Measurements from ENCODE around the gene ADH4.

GRCh38 chr4:99078336-99078735 is 65.8 kb downstream of the ADH4 start:
- no peak for TF ChIP-seq ESRRG (CRISPR knock-in tag; IDR thresholded peaks at IDR 0.05)
- TF ChIP-seq, protein P1, sequence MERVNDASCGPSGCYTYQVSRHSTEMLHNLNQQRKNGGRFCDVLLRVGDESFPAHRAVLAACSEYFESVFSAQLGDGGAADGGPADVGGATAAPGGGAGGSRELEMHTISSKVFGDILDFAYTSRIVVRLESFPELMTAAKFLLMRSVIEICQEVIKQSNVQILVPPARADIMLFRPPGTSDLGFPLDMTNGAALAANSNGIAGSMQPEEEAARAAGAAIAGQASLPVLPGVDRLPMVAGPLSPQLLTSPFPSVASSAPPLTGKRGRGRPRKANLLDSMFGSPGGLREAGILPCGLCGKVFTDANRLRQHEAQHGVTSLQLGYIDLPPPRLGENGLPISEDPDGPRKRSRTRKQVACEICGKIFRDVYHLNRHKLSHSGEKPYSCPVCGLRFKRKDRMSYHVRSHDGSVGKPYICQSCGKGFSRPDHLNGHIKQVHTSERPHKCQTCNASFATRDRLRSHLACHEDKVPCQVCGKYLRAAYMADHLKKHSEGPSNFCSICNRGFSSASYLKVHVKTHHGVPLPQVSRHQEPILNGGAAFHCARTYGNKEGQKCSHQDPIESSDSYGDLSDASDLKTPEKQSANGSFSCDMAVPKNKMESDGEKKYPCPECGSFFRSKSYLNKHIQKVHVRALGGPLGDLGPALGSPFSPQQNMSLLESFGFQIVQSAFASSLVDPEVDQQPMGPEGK (CRISPR knock-in tag; IDR thresholded peaks at IDR 0.05; ENCODE audit: borderline replicate concordance), result no peak
- TF ChIP-seq ZNF70 (CRISPR knock-in tag; IDR thresholded peaks at IDR 0.05), result no peak
- TF ChIP-seq GLIS3 (CRISPR knock-in tag; IDR thresholded peaks at IDR 0.05), result no peak
- TF ChIP-seq, protein P2, sequence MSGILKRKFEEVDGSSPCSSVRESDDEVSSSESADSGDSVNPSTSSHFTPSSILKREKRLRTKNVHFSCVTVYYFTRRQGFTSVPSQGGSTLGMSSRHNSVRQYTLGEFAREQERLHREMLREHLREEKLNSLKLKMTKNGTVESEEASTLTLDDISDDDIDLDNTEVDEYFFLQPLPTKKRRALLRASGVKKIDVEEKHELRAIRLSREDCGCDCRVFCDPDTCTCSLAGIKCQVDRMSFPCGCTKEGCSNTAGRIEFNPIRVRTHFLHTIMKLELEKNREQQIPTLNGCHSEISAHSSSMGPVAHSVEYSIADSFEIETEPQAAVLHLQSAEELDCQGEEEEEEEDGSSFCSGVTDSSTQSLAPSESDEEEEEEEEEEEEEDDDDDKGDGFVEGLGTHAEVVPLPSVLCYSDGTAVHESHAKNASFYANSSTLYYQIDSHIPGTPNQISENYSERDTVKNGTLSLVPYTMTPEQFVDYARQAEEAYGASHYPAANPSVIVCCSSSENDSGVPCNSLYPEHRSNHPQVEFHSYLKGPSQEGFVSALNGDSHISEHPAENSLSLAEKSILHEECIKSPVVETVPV (CRISPR knock-in tag; IDR thresholded peaks at IDR 0.05), result no peak
- no peak for TF ChIP-seq RARB (CRISPR knock-in tag; IDR thresholded peaks at IDR 0.05)
- no peak for TF ChIP-seq ZFP30 (CRISPR knock-in tag; IDR thresholded peaks at IDR 0.05)
- TF ChIP-seq ISL1 (CRISPR knock-in tag; IDR thresholded peaks at IDR 0.05), result no peak

All from SK-N-SH treated with all-trans-retinoic acid at 6 μM for 48 hours (cell line).